HEK293 (cell line): ENCODE measurements around the gene TNFAIP3.
A peak's percentile ranks its signal among the peaks of the same experiment; 100 is the strongest.

Source experiments
- GLI2 ChIP-seq: fragments of 450-650 bp; formaldehyde crosslinking; IDR thresholded peaks from 2 replicates; pipeline ENCODE4; 2017; ENCODE audit warnings: missing biosample characterization, missing genetic modification characterization, low read depth, borderline replicate concordance
- GLI4 ChIP-seq: fragments of 450-650 bp; formaldehyde crosslinking; IDR thresholded peaks from 2 replicates; pipeline ENCODE4 v1.5.1; 2016; ENCODE audit warnings: missing biosample characterization, missing genetic modification characterization
- GLIS1 ChIP-seq: fragments of 450-650 bp; formaldehyde crosslinking; IDR thresholded peaks from 2 replicates; pipeline ENCODE4 v1.5.1; 2016; ENCODE audit warnings: missing biosample characterization, missing genetic modification characterization
- KLF9 ChIP-seq: fragments of 450-650 bp; formaldehyde crosslinking; IDR thresholded peaks from 2 replicates; pipeline ENCODE4 v1.5.1; 2016; ENCODE audit warnings: missing biosample characterization, missing genetic modification characterization, low read depth
- MZF1 ChIP-seq: fragments of 450-650 bp; formaldehyde crosslinking; IDR thresholded peaks from 2 replicates; pipeline ENCODE4 v1.5.1; 2017; ENCODE audit warnings: missing biosample characterization, missing genetic modification characterization, borderline replicate concordance
- PRDM1 ChIP-seq: fragments of 450-650 bp; formaldehyde crosslinking; IDR thresholded peaks from 2 replicates; pipeline ENCODE4; 2016; ENCODE audit warnings: missing biosample characterization, missing genetic modification characterization
- PRDM10 ChIP-seq: fragments of 450-650 bp; formaldehyde crosslinking; IDR thresholded peaks from 2 replicates; pipeline ENCODE4 v1.5.1; 2016; ENCODE audit warnings: missing biosample characterization, missing genetic modification characterization
- YY1 ChIP-seq: fragments of 450-650 bp; formaldehyde crosslinking; IDR thresholded peaks from 2 replicates; pipeline ENCODE4 v1.5.1; 2018; ENCODE audit warnings: missing biosample characterization, missing genetic modification characterization
- ZBTB10 ChIP-seq: fragments of 450-650 bp; formaldehyde crosslinking; IDR thresholded peaks from 2 replicates; pipeline ENCODE4 v1.5.1; 2016; ENCODE audit warnings: missing biosample characterization, missing genetic modification characterization
- ZBTB20 ChIP-seq: fragments of 450-650 bp; formaldehyde crosslinking; IDR thresholded peaks from 2 replicates; pipeline ENCODE4 v1.5.1; 2016; ENCODE audit warnings: missing biosample characterization, missing genetic modification characterization
- ZFP41 ChIP-seq: fragments of 450-650 bp; formaldehyde crosslinking; IDR thresholded peaks from 2 replicates; pipeline ENCODE4 v1.5.1; 2016; ENCODE audit warnings: missing biosample characterization, missing genetic modification characterization, borderline replicate concordance
- ZIC2 ChIP-seq: fragments of 450-650 bp; formaldehyde crosslinking; IDR thresholded peaks from 2 replicates; pipeline ENCODE4 v1.5.1; 2016; ENCODE audit warnings: missing biosample characterization, missing genetic modification characterization
- ZNF121 ChIP-seq: fragments of 450-650 bp; formaldehyde crosslinking; IDR thresholded peaks from 2 replicates; pipeline ENCODE4 v1.5.1; 2016; ENCODE audit warnings: missing biosample characterization, missing genetic modification characterization
- ZNF138 ChIP-seq: fragments of 450-650 bp; formaldehyde crosslinking; IDR thresholded peaks from 2 replicates; pipeline ENCODE4 v1.5.1; 2016; ENCODE audit warnings: missing biosample characterization, missing genetic modification characterization, borderline replicate concordance
- ZNF155 ChIP-seq: fragments of 450-650 bp; formaldehyde crosslinking; IDR thresholded peaks from 2 replicates; pipeline ENCODE4 v1.5.1; 2016; ENCODE audit warnings: missing biosample characterization, missing genetic modification characterization
- ZNF24 ChIP-seq: fragments of 450-650 bp; formaldehyde crosslinking; IDR thresholded peaks from 2 replicates; pipeline ENCODE4 v1.5.1; 2016; ENCODE audit warnings: missing biosample characterization, missing genetic modification characterization
- ZNF266 ChIP-seq: fragments of 450-650 bp; formaldehyde crosslinking; IDR thresholded peaks from 2 replicates; pipeline ENCODE4 v1.5.1; 2016; ENCODE audit warnings: missing biosample characterization, missing genetic modification characterization, low read depth
- ZNF324 ChIP-seq: fragments of 450-650 bp; formaldehyde crosslinking; IDR thresholded peaks from 2 replicates; pipeline ENCODE4 v1.5.1; 2016; ENCODE audit warnings: missing biosample characterization, missing genetic modification characterization
- ZNF350 ChIP-seq: fragments of 450-650 bp; formaldehyde crosslinking; IDR thresholded peaks from 2 replicates; pipeline ENCODE4 v1.5.0; 2017; ENCODE audit warnings: missing biosample characterization, mild to moderate bottlenecking, missing genetic modification characterization
- ZNF366 ChIP-seq: fragments of 450-650 bp; formaldehyde crosslinking; conservative IDR thresholded peaks from 2 replicates; pipeline ENCODE4 v1.5.1; 2016; ENCODE audit warnings: missing biosample characterization, missing genetic modification characterization
- ZNF394 ChIP-seq: fragments of 450-650 bp; formaldehyde crosslinking; IDR thresholded peaks from 2 replicates; pipeline ENCODE4 v1.5.1; 2016; ENCODE audit warnings: missing biosample characterization, missing genetic modification characterization, mild to moderate bottlenecking, moderate library complexity, borderline replicate concordance
- ZNF513 ChIP-seq: fragments of 450-650 bp; IDR thresholded peaks from 2 replicates; pipeline ENCODE4 v1.5.1; 2018; ENCODE audit warnings: missing biosample characterization, missing genetic modification characterization
- ZNF544 ChIP-seq: fragments of 450-650 bp; formaldehyde crosslinking; IDR thresholded peaks from 2 replicates; pipeline ENCODE4 v1.5.0; 2017; ENCODE audit warnings: missing biosample characterization, missing genetic modification characterization
- ZNF610 ChIP-seq: fragments of 450-650 bp; formaldehyde crosslinking; IDR thresholded peaks from 2 replicates; pipeline ENCODE4 v1.5.1; 2016; ENCODE audit warnings: missing biosample characterization, missing genetic modification characterization, borderline replicate concordance
- ZNF621 ChIP-seq: fragments of 450-650 bp; formaldehyde crosslinking; IDR thresholded peaks from 2 replicates; pipeline ENCODE4 v1.5.1; 2017; ENCODE audit warnings: missing biosample characterization, missing genetic modification characterization
- ZNF664 ChIP-seq: fragments of 450-650 bp; formaldehyde crosslinking; IDR thresholded peaks from 2 replicates; pipeline ENCODE4 v1.5.1; 2016; ENCODE audit warnings: missing biosample characterization, missing genetic modification characterization
- ZNF768 ChIP-seq: fragments of 450-650 bp; formaldehyde crosslinking; IDR thresholded peaks from 2 replicates; pipeline ENCODE4 v1.5.1; 2018; ENCODE audit warnings: missing biosample characterization, mild to moderate bottlenecking, missing genetic modification characterization
- ZNF830 ChIP-seq: fragments of 450-650 bp; IDR thresholded peaks from 2 replicates; pipeline ENCODE4 v1.5.0; 2018; ENCODE audit warnings: missing biosample characterization, missing genetic modification characterization, low read depth, mild to moderate bottlenecking, moderate library complexity
- TF ChIP-seq, protein P1 (sequence below): fragments of 450-650 bp; formaldehyde crosslinking; IDR thresholded peaks from 2 replicates; pipeline ENCODE4 v1.5.1; 2016; ENCODE audit warnings: missing biosample characterization, missing genetic modification characterization
- TF ChIP-seq, protein P2 (sequence below): fragments of 450-650 bp; formaldehyde crosslinking; IDR thresholded peaks from 2 replicates; pipeline ENCODE4 v1.5.1; 2016; ENCODE audit warnings: missing biosample characterization, missing genetic modification characterization

Gene TNFAIP3

DNA sequence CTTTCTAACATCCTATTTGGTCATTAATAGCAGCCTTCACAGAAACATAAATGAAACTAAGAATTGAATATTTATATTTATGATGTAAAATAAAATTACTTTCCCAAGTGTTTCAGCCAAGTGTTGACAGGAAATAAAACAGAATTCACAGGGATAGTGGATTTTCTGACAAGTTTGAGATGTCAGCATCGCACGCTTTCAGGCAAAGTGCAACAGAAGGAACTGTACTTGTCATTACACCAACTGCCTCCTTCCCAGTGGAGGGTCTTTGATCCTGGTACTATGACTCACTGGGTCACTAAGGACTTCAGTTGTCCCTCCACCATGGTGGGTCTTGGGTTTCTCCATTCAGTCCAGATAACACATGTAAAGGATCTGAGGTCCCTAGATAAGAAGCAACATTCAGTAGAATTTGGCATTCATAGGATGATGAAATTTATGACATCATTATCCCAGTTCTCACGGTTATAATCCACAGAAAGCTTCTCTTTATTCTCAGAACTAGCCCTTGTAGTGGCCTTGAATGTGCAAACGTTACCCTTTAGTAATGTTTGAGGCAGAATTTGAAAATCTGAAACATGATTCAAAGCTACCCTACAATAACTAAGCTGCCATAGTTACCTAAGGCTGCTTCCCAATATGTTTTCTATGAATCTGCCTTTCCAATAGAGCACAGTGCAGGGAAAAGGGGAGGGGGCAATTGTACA is 3.8 kb upstream of the TNFAIP3 start (continued):
- TF ChIP-seq GLI2 (tag by site-specific recombination) (no peak), KLF9 (tag by site-specific recombination) (no peak), PRDM1 (no peak), ZNF513 (tag by site-specific recombination) (no peak), ZNF350 (tag by site-specific recombination) (no peak), ZNF830 (no peak), MZF1 (no peak), ZNF768 (tag by site-specific recombination) (no peak), ZFP41 (tag by site-specific recombination) (no peak), ZBTB10 (no peak), ZNF324 (tag by site-specific recombination) (peak; percentile 42; the same call in 1 of the 2 replicates), ZNF544 (tag by site-specific recombination) (no peak), ZNF138 (tag by site-specific recombination) (no peak), GLIS1 (no peak), GLI4 (no peak), ZNF621 (tag by site-specific recombination) (no peak), YY1 (tag by site-specific recombination) (no peak), ZBTB20 (tag by site-specific recombination) (no peak), ZNF664 (no peak), ZNF610 (tag by site-specific recombination) (no peak), ZNF155 (tag by site-specific recombination) (no peak), ZIC2 (tag by site-specific recombination) (peak; percentile 46), ZNF394 (tag by site-specific recombination) (peak; percentile 44), PRDM10 (tag by site-specific recombination) (peak; percentile 77), ZNF366 (tag by site-specific recombination) (no peak; the same call in 1 of the 2 replicates), ZNF24 (tag by site-specific recombination) (peak; percentile 55; the same call in 1 of the 2 replicates), ZNF121 (tag by site-specific recombination) (no peak), ZNF266 (tag by site-specific recombination) (no peak)
- TF ChIP-seq, protein P1, sequence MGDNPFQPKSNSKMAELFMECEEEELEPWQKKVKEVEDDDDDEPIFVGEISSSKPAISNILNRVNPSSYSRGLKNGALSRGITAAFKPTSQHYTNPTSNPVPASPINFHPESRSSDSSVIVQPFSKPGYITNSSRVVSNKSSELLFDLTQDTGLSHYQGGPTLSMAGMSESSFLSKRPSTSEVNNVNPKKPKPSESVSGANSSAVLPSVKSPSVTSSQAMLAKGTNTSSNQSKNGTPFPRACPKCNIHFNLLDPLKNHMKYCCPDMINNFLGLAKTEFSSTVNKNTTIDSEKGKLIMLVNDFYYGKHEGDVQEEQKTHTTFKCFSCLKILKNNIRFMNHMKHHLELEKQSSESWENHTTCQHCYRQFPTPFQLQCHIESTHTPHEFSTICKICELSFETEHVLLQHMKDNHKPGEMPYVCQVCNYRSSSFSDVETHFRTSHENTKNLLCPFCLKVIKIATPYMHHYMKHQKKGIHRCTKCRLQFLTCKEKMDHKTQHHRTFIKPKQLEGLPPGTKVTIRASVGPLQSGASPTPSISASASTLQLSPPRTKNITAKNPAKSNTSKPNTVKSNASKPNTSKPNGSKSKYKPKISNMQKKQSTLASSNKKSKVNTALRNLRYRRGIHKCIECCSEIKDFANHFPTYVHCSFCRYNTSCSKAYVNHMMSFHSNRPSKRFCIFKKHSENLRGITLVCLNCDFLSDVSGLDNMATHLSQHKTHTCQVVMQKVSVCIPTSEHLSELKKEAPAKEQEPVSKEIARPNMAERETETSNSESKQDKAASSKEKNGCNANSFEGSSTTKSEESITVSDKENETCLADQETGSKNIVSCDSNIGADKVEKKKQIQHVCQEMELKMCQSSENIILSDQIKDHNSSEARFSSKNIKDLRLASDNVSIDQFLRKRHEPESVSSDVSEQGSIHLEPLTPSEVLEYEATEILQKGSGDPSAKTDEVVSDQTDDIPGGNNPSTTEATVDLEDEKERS (tag by site-specific recombination), result no peak
- TF ChIP-seq, protein P2, sequence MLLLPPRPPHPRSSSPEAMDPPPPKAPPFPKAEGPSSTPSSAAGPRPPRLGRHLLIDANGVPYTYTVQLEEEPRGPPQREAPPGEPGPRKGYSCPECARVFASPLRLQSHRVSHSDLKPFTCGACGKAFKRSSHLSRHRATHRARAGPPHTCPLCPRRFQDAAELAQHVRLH (tag by site-specific recombination), result no peak
